Measurements from ENCODE around the gene CCDC102B.

The CCDC102B gene

GRCh38 chr18:69071680-69072079, 273.8 kb downstream of the CCDC102B start:
- Histone ChIP-seq H4K20me1 (ENCODE audit: insufficient read depth) (no peaks in the 10 kb centered on the region), H3K36me3 (ENCODE audit: insufficient read depth) (no peaks in the 10 kb centered on the region), H3K4me2 (no peak overlapping the region), H3K79me2 (ENCODE audit: insufficient read depth, low read depth) (no peaks in the 10 kb centered on the region), H3K4me1 (ENCODE audit: low read depth, poor library complexity, severe bottlenecking) (no peaks in the 10 kb centered on the region), H2AFZ (ENCODE audit: low read depth) (no peak overlapping the region), H3K27me3 (ENCODE audit: insufficient read depth, low read depth) (no peaks in the 10 kb centered on the region), H3K4me3 (IDR thresholded peaks at IDR 0.05; ENCODE audit: insufficient read depth, low read depth, low read length) (no peak overlapping the region), H3K27ac (no peak overlapping the region), H3K9ac (no peak overlapping the region)
- TF ChIP-seq CTCF (conservative IDR thresholded peaks at IDR 0.05; ENCODE audit: low read depth, low read length), result no peak

GRCh38 chr18:69081846-69082245, 284.0 kb downstream of the CCDC102B start:
- Histone ChIP-seq H3K9ac (no peak overlapping the region), H3K4me3 (IDR thresholded peaks at IDR 0.05; ENCODE audit: insufficient read depth, low read depth, low read length) (no peak overlapping the region), H4K20me1 (ENCODE audit: insufficient read depth) (peaks cover 3% of the 10 kb centered on the region; the same call in 1 of the 2 replicates), H3K4me1 (ENCODE audit: low read depth, poor library complexity, severe bottlenecking) (no peaks in the 10 kb centered on the region), H3K36me3 (ENCODE audit: insufficient read depth) (no peaks in the 10 kb centered on the region), H2AFZ (ENCODE audit: low read depth) (no peak overlapping the region), H3K27ac (no peak overlapping the region), H3K4me2 (no peak overlapping the region), H3K79me2 (ENCODE audit: insufficient read depth, low read depth) (no peaks in the 10 kb centered on the region), H3K27me3 (ENCODE audit: insufficient read depth, low read depth) (no peaks in the 10 kb centered on the region)
- no peak for TF ChIP-seq CTCF (conservative IDR thresholded peaks at IDR 0.05; ENCODE audit: low read depth, low read length)

- TF ChIP-seq CTCF (conservative IDR thresholded peaks at IDR 0.05; ENCODE audit: low read depth, low read length), result no peak
- Histone ChIP-seq H3K27me3 (ENCODE audit: insufficient read depth, low read depth) (no peaks in the 10 kb centered on the region), H3K27ac (no peak overlapping the region)
Observed at GRCh38 chr18:69082499-69082898, 284.6 kb downstream of the CCDC102B start.

GRCh38 chr18:69085951-69086350, 288.1 kb downstream of the CCDC102B start:
- Histone ChIP-seq H4K20me1 (ENCODE audit: insufficient read depth) (no peaks in the 10 kb centered on the region), H3K79me2 (ENCODE audit: insufficient read depth, low read depth) (no peaks in the 10 kb centered on the region), H3K9ac (no peak overlapping the region), H3K4me2 (no peak overlapping the region), H2AFZ (ENCODE audit: low read depth) (no peak overlapping the region), H3K27ac (no peak overlapping the region), H3K4me1 (ENCODE audit: low read depth, poor library complexity, severe bottlenecking) (no peaks in the 10 kb centered on the region), H3K27me3 (ENCODE audit: insufficient read depth, low read depth) (no peaks in the 10 kb centered on the region), H3K4me3 (IDR thresholded peaks at IDR 0.05; ENCODE audit: insufficient read depth, low read depth, low read length) (no peak overlapping the region), H3K36me3 (ENCODE audit: insufficient read depth) (no peaks in the 10 kb centered on the region)
- no peak for TF ChIP-seq CTCF (conservative IDR thresholded peaks at IDR 0.05; ENCODE audit: low read depth, low read length)

More at GRCh38 chr18:69082499-69082898, 284.6 kb downstream of the CCDC102B start:
- no peaks in the 10 kb centered on the region for H3K79me2 ChIP-seq (ENCODE audit: insufficient read depth, low read depth)
- H3K4me2 ChIP-seq, result no peak overlapping the region
- H3K4me3 ChIP-seq (IDR thresholded peaks at IDR 0.05; ENCODE audit: insufficient read depth, low read depth, low read length), result no peak overlapping the region
- H3K4me1 ChIP-seq (ENCODE audit: low read depth, poor library complexity, severe bottlenecking), result no peaks in the 10 kb centered on the region
- no peaks in the 10 kb centered on the region for H3K36me3 ChIP-seq (ENCODE audit: insufficient read depth)
- no peak overlapping the region for H3K9ac ChIP-seq
- H4K20me1 ChIP-seq (ENCODE audit: insufficient read depth), result peaks cover 3% of the 10 kb centered on the region; the same call in 1 of the 2 replicates
- H2AFZ ChIP-seq (ENCODE audit: low read depth), result no peak overlapping the region

Data from KMS-11 (cell line).